Measurements from ENCODE around the gene BTBD2. TPM values are rescaled to one million over a fixed set of nuclear protein-coding genes. Genes with fewer than 3 reads are reported as not detected.

The BTBD2 gene
- total RNA-seq, 1 experiment from 2014 or later, result 19.9 TPM

DNA sequence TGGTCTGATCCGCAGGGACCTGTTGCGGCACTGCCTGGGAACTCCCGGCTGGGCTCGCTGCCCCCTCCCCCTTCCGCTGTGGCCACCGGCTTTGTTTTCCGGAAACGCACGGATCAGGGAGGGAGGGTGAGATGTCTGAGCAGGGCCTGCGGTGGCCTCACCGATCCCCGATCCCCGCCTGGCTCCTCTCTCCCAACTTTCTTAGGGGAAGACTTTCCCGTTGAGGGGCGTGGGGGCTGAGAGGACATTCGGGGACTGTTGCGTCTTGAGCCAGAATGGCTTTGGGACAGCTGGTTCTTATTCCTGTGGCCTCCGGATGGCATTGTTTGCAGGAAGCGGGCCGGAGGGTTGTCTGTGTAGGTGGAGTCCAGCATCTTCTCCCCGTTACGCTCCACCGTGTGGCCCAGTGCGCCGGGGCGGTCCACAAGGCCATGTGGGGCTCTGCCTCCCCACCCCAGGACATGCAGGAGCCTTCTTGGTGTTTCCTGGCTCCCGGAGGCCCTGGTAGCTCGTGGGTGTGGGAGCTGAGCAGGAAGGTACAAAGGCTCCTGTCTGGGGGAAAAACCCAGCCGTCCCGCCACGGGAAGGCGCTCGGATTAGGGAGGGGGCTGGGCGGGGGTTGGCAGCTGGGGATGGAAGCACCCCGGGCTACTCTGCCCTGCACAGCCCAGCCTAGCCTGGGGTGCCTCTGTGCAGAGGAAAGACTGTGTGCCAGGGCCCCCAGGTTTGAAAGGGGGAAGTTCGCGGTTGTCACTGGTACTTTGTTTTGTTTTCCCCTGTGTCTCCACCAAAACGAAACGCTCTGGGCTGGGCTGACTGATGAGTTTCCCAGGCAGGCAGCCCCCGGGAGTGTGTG, 73.2 kb downstream of the BTBD2 start:
- peak; percentile 87 for DNase-seq (ENCODE audit: low read depth)

- DNase-seq (ENCODE audit: low read depth), result no peak
These were observed 74.1 kb downstream of the BTBD2 start, which contains the start of gene CSNK1G2 for GRCh38 chr19:1941146-1942077. TSS of gene CSNK1G2 (plus strand) at chr19:1941172. CDS start at chr19:1969773, 28,601 bp downstream.

GRCh38 chr19:1938071-1938470, 77.4 kb downstream of the BTBD2 start:
- DNase-seq (ENCODE audit: low read depth), result no peak

GRCh38 chr19:1936916-1937610, 78.5 kb downstream of the BTBD2 start:
- DNase-seq (ENCODE audit: low read depth), result no peak

DNA sequence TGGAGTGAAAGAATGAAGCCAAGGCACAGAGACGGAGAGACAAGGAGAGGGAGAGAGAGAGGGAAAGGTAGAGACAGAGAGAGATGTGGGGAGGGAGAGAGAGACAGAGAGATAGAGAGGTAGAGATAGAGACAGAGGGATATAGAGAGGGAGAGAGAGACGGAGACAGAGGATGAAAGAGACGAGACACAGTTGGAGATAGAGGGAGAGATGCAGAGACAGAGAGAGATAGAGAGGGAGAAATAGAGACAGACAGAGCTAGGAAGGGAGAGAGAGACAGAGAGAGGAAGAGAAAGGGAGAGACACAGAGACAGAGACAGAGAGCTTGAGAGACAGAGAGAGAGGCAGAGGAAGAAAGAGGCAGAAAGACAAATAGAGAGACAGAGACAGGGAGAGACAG, 79.1 kb downstream of the BTBD2 start:
- DNase-seq (ENCODE audit: low read depth), result no peak

DNA sequence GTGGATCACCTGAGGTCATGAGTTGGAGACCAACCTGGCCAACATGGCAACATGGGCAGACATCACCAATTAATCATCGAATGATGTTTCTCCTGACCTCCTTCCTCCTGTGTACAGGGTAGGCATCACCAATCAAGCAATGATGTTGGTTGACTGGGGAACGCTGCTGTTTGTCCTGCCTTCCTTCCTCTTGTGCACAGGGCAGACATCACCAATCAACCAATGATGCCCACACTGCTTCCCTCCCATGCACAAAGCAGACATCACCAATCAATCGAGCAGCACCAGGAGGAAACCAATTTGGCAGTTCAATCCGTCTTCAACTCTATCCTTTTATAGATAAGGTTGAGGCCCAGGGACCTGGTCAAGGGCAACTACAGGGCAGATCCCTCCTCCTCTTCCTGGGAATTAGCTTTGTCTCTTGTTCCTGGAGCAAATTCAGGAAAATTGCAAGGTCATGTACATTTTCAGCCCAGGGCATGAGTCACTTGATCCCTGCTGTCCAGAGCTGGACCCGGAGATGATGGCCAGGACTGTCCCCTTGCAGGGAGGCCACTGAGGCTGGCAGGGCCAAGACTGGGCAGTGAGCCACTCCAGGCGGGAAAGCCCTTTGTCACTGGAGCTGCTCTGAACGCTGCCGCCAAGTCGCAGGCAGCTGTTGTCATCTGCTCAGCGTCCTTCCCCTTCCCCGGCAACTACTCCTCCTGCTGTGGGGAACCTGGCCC, 79.9 kb downstream of the BTBD2 start:
- peak; percentile 30 for DNase-seq (ENCODE audit: low read depth)

Other genes starting within 250 kb of the BTBD2 start
- 1.8 TPM in 1 of 2 replicates, not detected in the other for gene ATP8B3, start 203.4 kb downstream of the BTBD2 start, total RNA-seq (2014; rRNA removed; shearing (Covaris generic))
- 8.1 and 11.3 TPM in 2 replicates for gene REXO1, start 167.2 kb downstream of the BTBD2 start, total RNA-seq (2014; rRNA removed; shearing (Covaris generic))
- gene KLF16, start 152.1 kb downstream of the BTBD2 start, total RNA-seq (2014; rRNA removed; shearing (Covaris generic)), result 5.5 and 5.7 TPM in 2 replicates
- 66.9 and 76.5 TPM in 2 replicates for gene ABHD17A, start 130.2 kb downstream of the BTBD2 start, total RNA-seq (2014; rRNA removed; shearing (Covaris generic))
- 4.0 and 11.1 TPM in 2 replicates for gene ADAT3, start 110.3 kb downstream of the BTBD2 start, total RNA-seq (2014; rRNA removed; shearing (Covaris generic))
- gene SCAMP4, start 110.3 kb downstream of the BTBD2 start, total RNA-seq (2014; rRNA removed; shearing (Covaris generic)), result 51.6 and 65.8 TPM in 2 replicates
- gene CSNK1G2, start 74.5 kb downstream of the BTBD2 start, total RNA-seq (2014; rRNA removed; shearing (Covaris generic)), result 53.9 and 54.1 TPM in 2 replicates
- gene MKNK2, start 35.5 kb upstream of the BTBD2 start, total RNA-seq (2014; rRNA removed; shearing (Covaris generic)), result 31.3 and 33.9 TPM in 2 replicates
- 11.1 and 13.5 TPM in 2 replicates for gene MOB3A, start 80.6 kb upstream of the BTBD2 start, total RNA-seq (2014; rRNA removed; shearing (Covaris generic))
- gene IZUMO4, start 81.2 kb upstream of the BTBD2 start, total RNA-seq (2014; rRNA removed; shearing (Covaris generic)), result not detected in 2 replicates
- 79.0 and 93.3 TPM in 2 replicates for gene AP3D1, start 135.9 kb upstream of the BTBD2 start, total RNA-seq (2014; rRNA removed; shearing (Covaris generic))
- gene DOT1L, start 148.2 kb upstream of the BTBD2 start, total RNA-seq (2014; rRNA removed; shearing (Covaris generic)), result 5.0 and 10.8 TPM in 2 replicates
- gene PLEKHJ1, start 220.6 kb upstream of the BTBD2 start, total RNA-seq (2014; rRNA removed; shearing (Covaris generic)), result 70.9 and 101 TPM in 2 replicates
- gene SF3A2, start 221.1 kb upstream of the BTBD2 start, total RNA-seq (2014; rRNA removed; shearing (Covaris generic)), result 26.3 and 47.7 TPM in 2 replicates
- gene AMH, start 233.6 kb upstream of the BTBD2 start, total RNA-seq (2014; rRNA removed; shearing (Covaris generic)), result 0.51 and 2.2 TPM in 2 replicates
- gene JSRP1, start 240.7 kb upstream of the BTBD2 start, total RNA-seq (2014; rRNA removed; shearing (Covaris generic)), result 1.6 TPM in 1 of 2 replicates, not detected in the other